Tibial nerve (tissue), 4 donors: Measurements from ENCODE around the gene MYH11. TPM values are rescaled to one million over a fixed set of nuclear protein-coding genes. Genes with fewer than 3 reads are reported as not detected.

Experiments used
- DNase-seq, 2 donors: peaks; one replicate each; pipeline ENCODE4 v3.0.0-alpha.2; 2019; ENCODE audit warnings: low spot score in 2 of 2
- H3K27ac ChIP-seq, 4 donors: fragments of 200-600 bp; sonication (generic) in 3 of 4; one replicate each; pipeline ENCODE4 v1.5.1; 2017 to 2019; ENCODE audit warnings: mild to moderate bottlenecking in 1 of 4
- H3K27me3 ChIP-seq, 2 donors: fragments of 200-600 bp; sonication (generic) in 1 of 2; one replicate each; pipeline versions ENCODE4 v1.5.1 to v1.6.0; 2017 to 2019
- H3K36me3 ChIP-seq, 3 donors: fragments of 200-600 bp; sonication (generic); one replicate each; pipeline ENCODE4 v1.5.1; 2018 to 2019
- H3K4me1 ChIP-seq, 4 donors: fragments of 200-600 bp; sonication (generic) in 3 of 4; one replicate each; pipeline ENCODE4 v1.5.1; 2017 to 2019
- H3K4me3 ChIP-seq, 4 donors: fragments of 200-600 bp; sonication (generic) in 3 of 4; one replicate each; pipeline ENCODE4 v1.5.1; 2017 to 2019; ENCODE audit warnings: mild to moderate bottlenecking in 1 of 4, moderate library complexity in 1 of 4
- H3K9me3 ChIP-seq, 4 donors: fragments of 200-600 bp; sonication (generic) in 3 of 4; one replicate each; pipeline ENCODE4 v1.5.1; 2017 to 2019
- EP300 ChIP-seq, 2 donors: sonication (generic); formaldehyde crosslinking; IDR thresholded peaks; one replicate each; pipeline ENCODE4 v1.6.1; 2017; ENCODE audit warnings: antibody characterized with exemption in 2 of 2, mild to moderate bottlenecking in 1 of 2
- POLR2A ChIP-seq, 2 donors: fragments of 450-650 bp; IDR thresholded peaks; one replicate each; pipeline ENCODE4 v1.6.1; 2017; ENCODE audit warnings: antibody characterized with exemption in 2 of 2, mild to moderate bottlenecking in 2 of 2, moderate library complexity in 2 of 2
- WGBS, 2 donors: methylation state at CpG; one replicate each; pipeline ENCODE4 v1.1.5; 2018; 5-methylcytosine and 5-hydroxymethylcytosine counted together
- total RNA-seq, 4 donors: library from RNA; depleted of rRNA; stranded (reverse); fragments of >200 nt; gene quantifications; one replicate each; pipeline ENCODE4 v1.1.0, GENCODE V29; 2016
- TF ChIP-seq, protein P1 (sequence below), 5 experiments: fragments of 200-600 bp in 3 of 5; fragments of 450-650 bp in 2 of 5; sonication (generic) in 3 of 5; IDR thresholded peaks; one replicate each; pipeline ENCODE4 v1.5.1; 2016 to 2019; ENCODE audit warnings: antibody characterized with exemption in 5 of 5, mild to moderate bottlenecking in 3 of 5, moderate library complexity in 2 of 5

Gene MYH11
- total RNA-seq, 4 donors from 2014 or later = 33.7 to 90.9 (median 71.8) TPM

DNA sequence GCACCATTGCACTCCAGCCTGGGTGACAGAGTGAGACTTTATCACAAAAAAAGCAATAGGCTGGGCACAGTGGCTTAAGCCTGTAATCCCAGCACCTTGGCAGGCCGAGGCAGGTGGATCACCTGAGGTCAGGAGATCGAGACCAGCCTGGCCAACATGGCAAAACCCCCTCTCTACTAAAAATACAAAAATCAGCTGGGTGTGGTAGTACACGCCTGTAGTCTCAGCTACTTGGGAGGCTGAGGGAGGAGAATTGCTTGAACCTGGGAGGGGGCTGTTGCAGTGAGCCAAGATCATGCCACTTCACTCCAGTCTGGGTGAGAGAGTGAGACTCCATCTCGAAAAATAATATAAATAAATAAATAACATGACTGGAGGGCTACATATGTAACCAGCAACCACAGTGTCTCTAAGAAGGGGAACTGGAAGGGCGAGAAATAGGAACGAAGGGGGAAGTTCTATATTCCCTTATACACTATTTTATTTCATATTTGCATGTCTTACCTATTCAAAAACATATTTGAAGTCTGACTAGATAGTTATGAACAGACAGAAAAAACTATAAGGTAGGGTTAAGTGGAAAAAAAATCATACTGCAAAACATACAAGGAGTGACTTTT lies 25.9 kb downstream of the MYH11 start:
- no peak overlapping the region for H3K4me3 ChIP-seq
- no peaks in the 10 kb centered on the region for H3K36me3 ChIP-seq
- H3K27me3 ChIP-seq = no peaks in the 10 kb centered on the region
- TF ChIP-seq, protein P1, sequence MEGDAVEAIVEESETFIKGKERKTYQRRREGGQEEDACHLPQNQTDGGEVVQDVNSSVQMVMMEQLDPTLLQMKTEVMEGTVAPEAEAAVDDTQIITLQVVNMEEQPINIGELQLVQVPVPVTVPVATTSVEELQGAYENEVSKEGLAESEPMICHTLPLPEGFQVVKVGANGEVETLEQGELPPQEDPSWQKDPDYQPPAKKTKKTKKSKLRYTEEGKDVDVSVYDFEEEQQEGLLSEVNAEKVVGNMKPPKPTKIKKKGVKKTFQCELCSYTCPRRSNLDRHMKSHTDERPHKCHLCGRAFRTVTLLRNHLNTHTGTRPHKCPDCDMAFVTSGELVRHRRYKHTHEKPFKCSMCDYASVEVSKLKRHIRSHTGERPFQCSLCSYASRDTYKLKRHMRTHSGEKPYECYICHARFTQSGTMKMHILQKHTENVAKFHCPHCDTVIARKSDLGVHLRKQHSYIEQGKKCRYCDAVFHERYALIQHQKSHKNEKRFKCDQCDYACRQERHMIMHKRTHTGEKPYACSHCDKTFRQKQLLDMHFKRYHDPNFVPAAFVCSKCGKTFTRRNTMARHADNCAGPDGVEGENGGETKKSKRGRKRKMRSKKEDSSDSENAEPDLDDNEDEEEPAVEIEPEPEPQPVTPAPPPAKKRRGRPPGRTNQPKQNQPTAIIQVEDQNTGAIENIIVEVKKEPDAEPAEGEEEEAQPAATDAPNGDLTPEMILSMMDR (IDR thresholded peaks at IDR 0.05) = no peak
- TF ChIP-seq POLR2A (IDR thresholded peaks at IDR 0.05) = no peak
- no peak for TF ChIP-seq EP300 (IDR thresholded peaks at IDR 0.05)
- no peak for DNase-seq
- H3K27ac ChIP-seq = no peak overlapping the region
- WGBS, 2 donors = 72 to 75% methylated on average over 6 of the region's 6 CpGs
- H3K9me3 ChIP-seq = no peaks in the 10 kb centered on the region
- peaks cover 0 to 10% (median 0%) of the 10 kb centered on the region in 4 donors for H3K4me1 ChIP-seq

DNA sequence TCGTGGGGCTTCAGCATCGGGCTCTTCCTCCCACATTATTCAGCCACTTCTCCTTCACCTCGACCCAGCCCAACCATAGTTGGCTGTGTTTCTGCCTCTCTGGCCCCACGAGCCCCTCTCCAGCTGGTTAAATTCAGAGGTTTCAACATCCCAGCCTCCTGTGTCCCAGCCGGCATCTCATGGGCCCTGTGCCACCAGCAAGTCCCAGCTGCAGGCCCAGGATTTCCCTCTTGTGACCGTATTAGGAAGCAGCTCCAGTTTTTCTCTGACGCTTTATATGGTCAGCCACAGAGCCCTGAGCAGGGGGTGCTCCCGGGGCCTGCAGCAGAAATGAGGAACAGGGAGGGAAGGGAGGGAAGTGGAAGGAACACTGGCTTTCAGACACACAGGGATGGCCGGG lies 27.4 kb downstream of the MYH11 start:
- H3K4me3 ChIP-seq = no peak overlapping the region
- 32 to 38% methylated on average over 9 of the region's 9 CpGs for WGBS, 2 donors
- no peaks in the 10 kb centered on the region for H3K27me3 ChIP-seq
- TF ChIP-seq EP300 (IDR thresholded peaks at IDR 0.05) (peak in 1 of 2 donors; percentile 50), POLR2A (IDR thresholded peaks at IDR 0.05) (no peak)
- peak; percentile 17 to 18 for DNase-seq
- no peaks in the 10 kb centered on the region for H3K9me3 ChIP-seq
- no peaks in the 10 kb centered on the region for H3K36me3 ChIP-seq
- peak overlapping the region in 2 of 4 donors; percentile 4 to 59 for H3K27ac ChIP-seq
- H3K4me1 ChIP-seq = peaks cover 0 to 10% (median 0%) of the 10 kb centered on the region in 4 donors

GRCh38 chr16:15827709-15828343 lies 29.0 kb downstream of the MYH11 start:
- no peak overlapping the region for H3K4me3 ChIP-seq
- H3K4me1 ChIP-seq = peaks cover 0 to 10% (median 0%) of the 10 kb centered on the region in 4 donors
- no peak overlapping the region for H3K27ac ChIP-seq
- H3K9me3 ChIP-seq = no peaks in the 10 kb centered on the region
- H3K36me3 ChIP-seq = no peaks in the 10 kb centered on the region
- no peaks in the 10 kb centered on the region for H3K27me3 ChIP-seq
- no peak for DNase-seq
- WGBS, 2 donors = 84 to 90% methylated on average over 11 of the region's 11 CpGs
- TF ChIP-seq EP300 (IDR thresholded peaks at IDR 0.05) (no peak), POLR2A (IDR thresholded peaks at IDR 0.05) (no peak)
- TF ChIP-seq, protein P1 (IDR thresholded peaks at IDR 0.05) = no peak

GRCh38 chr16:15827299-15827698 lies 29.5 kb downstream of the MYH11 start:
- Histone ChIP-seq H3K4me3 (no peak overlapping the region), H3K36me3 (no peaks in the 10 kb centered on the region), H3K9me3 (no peaks in the 10 kb centered on the region), H3K27ac (no peak overlapping the region), H3K4me1 (peaks cover 0 to 10% (median 0%) of the 10 kb centered on the region in 4 donors), H3K27me3 (no peaks in the 10 kb centered on the region)
- TF ChIP-seq EP300 (IDR thresholded peaks at IDR 0.05) = no peak
- TF ChIP-seq, protein P1 (IDR thresholded peaks at IDR 0.05) = no peak
- WGBS, 2 donors = 89 to 90% methylated on average over 7 of the region's 7 CpGs
- DNase-seq = no peak

GRCh38 chr16:15825750-15826305 lies 31.0 kb downstream of the MYH11 start:
- Histone ChIP-seq H3K4me3 (no peak overlapping the region), H3K4me1 (peaks cover 0 to 10% (median 0%) of the 10 kb centered on the region in 4 donors), H3K36me3 (no peaks in the 10 kb centered on the region), H3K27ac (no peak overlapping the region), H3K27me3 (no peaks in the 10 kb centered on the region), H3K9me3 (no peaks in the 10 kb centered on the region)
- TF ChIP-seq EP300 (IDR thresholded peaks at IDR 0.05) = no peak
- TF ChIP-seq POLR2A (IDR thresholded peaks at IDR 0.05) = no peak
- TF ChIP-seq, protein P1 (IDR thresholded peaks at IDR 0.05) = no peak
- no peak for DNase-seq
- 67 to 69% methylated on average over 9 of the region's 9 CpGs for WGBS, 2 donors
